Breast epithelium (tissue), 4 donors: ENCODE results near the gene ATP5F1E. TPM values are rescaled to one million over a fixed set of nuclear protein-coding genes. Genes with fewer than 3 reads are reported as not detected.

Experiments used
- DNase-seq, 2 donors: peaks; one replicate each; pipeline ENCODE4 v3.0.0-alpha.2; 2019; ENCODE audit warnings: low spot score in 2 of 2
- H3K27ac ChIP-seq, 2 donors: fragments of 200-600 bp; sonication (generic) in 1 of 2; one replicate each; pipeline ENCODE4 v1.5.1; 2016 to 2019; ENCODE audit warnings: mild to moderate bottlenecking in 1 of 2
- H3K27me3 ChIP-seq, 2 donors: fragments of 200-600 bp; sonication (generic) in 1 of 2; one replicate each; pipeline versions ENCODE4 v1.5.1 to v1.6.0; 2017 to 2019; ENCODE audit warnings: control low read depth in 1 of 2, mild to moderate bottlenecking in 1 of 2
- H3K36me3 ChIP-seq: fragments of 200-600 bp; one replicate; pipeline ENCODE4 v1.5.1; 2019
- H3K4me1 ChIP-seq, 2 donors: fragments of 200-600 bp; sonication (generic); one replicate each; pipeline ENCODE4 v1.5.1; 2016 to 2019; ENCODE audit warnings: control low read depth in 1 of 2
- H3K4me3 ChIP-seq, 3 donors: fragments of 200-600 bp; sonication (generic); 1 replicate in 2 of 3; 2 replicates in 1 of 3; pipeline ENCODE4 v1.5.1; 2016 to 2019; ENCODE audit warnings: mild to moderate bottlenecking in 3 of 3, moderate library complexity in 2 of 3
- H3K9me3 ChIP-seq, 2 donors: fragments of 200-600 bp; sonication (generic) in 1 of 2; one replicate each; pipeline ENCODE4 v1.5.1; 2016 to 2019; ENCODE audit warnings: control low read depth in 1 of 2
- POLR2A ChIP-seq: fragments of 450-650 bp; IDR thresholded peaks from one replicate; pipeline ENCODE4 v1.6.1; 2016; ENCODE audit warnings: antibody characterized with exemption, mild to moderate bottlenecking, moderate library complexity
- POLR2AphosphoS5 ChIP-seq, 3 donors: sonication (generic); formaldehyde crosslinking; IDR thresholded peaks; one replicate each; pipeline ENCODE4 v1.6.1; 2017; ENCODE audit warnings: antibody characterized with exemption in 3 of 3
- intact Hi-C: fragments of 100-400 bp; cut with DNase I; formaldehyde crosslinking; loops from one replicate; pipeline ENCODE4 v1.15.1; 2023; ENCODE audit warnings: low total_unique reads
- total RNA-seq, 3 donors: library from RNA; depleted of rRNA; stranded (reverse); fragments of >200 nt; gene quantifications; one replicate each; pipeline ENCODE4 v1.1.0, GENCODE V29; 2016
- TF ChIP-seq, protein P1 (sequence below), 3 donors: fragments of 450-650 bp; IDR thresholded peaks; one replicate each; pipeline ENCODE4 v1.5.1; 2016 to 2017; ENCODE audit warnings: antibody characterized with exemption in 3 of 3, mild to moderate bottlenecking in 3 of 3, moderate library complexity in 3 of 3

The ATP5F1E gene
- total RNA-seq, 3 donors from 2014 or later, result 25.6 to 36.4 (median 31.4) TPM

DNA sequence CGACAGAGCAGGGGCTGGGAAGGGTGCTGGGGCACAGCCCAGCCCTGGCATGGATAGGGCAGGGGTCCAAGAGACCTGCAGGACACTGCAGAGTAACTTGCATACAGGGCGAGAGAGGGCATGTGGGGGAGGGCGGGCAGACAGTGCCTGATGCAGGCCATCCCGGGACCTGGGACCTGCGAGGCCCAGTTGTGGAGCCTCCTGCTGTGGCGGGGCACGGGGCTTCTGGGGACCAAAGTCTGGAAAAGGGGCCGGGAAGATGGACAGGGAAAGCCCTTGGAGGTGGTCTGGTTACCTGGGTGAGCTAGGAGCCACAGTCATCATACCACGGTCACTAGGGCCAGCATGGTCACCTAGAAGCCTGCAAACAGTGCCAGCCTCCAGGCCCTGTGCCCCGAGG lies 13.3 kb downstream of the ATP5F1E start:
- DNase-seq, result no peak
- no peaks in the 10 kb centered on the region for H3K4me1 ChIP-seq
- intact Hi-C loops, result no loop called here
- no peaks in the 10 kb centered on the region for H3K27me3 ChIP-seq
- H3K4me3 ChIP-seq, result no peak overlapping the region
- TF ChIP-seq POLR2A (no peak), POLR2AphosphoS5 (IDR thresholded peaks at IDR 0.05) (no peak)
- TF ChIP-seq, protein P1, sequence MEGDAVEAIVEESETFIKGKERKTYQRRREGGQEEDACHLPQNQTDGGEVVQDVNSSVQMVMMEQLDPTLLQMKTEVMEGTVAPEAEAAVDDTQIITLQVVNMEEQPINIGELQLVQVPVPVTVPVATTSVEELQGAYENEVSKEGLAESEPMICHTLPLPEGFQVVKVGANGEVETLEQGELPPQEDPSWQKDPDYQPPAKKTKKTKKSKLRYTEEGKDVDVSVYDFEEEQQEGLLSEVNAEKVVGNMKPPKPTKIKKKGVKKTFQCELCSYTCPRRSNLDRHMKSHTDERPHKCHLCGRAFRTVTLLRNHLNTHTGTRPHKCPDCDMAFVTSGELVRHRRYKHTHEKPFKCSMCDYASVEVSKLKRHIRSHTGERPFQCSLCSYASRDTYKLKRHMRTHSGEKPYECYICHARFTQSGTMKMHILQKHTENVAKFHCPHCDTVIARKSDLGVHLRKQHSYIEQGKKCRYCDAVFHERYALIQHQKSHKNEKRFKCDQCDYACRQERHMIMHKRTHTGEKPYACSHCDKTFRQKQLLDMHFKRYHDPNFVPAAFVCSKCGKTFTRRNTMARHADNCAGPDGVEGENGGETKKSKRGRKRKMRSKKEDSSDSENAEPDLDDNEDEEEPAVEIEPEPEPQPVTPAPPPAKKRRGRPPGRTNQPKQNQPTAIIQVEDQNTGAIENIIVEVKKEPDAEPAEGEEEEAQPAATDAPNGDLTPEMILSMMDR (IDR thresholded peaks at IDR 0.05), result no peak
- no peaks in the 10 kb centered on the region for H3K36me3 ChIP-seq
- no peaks in the 10 kb centered on the region for H3K9me3 ChIP-seq
- H3K27ac ChIP-seq, result no peak overlapping the region

DNA sequence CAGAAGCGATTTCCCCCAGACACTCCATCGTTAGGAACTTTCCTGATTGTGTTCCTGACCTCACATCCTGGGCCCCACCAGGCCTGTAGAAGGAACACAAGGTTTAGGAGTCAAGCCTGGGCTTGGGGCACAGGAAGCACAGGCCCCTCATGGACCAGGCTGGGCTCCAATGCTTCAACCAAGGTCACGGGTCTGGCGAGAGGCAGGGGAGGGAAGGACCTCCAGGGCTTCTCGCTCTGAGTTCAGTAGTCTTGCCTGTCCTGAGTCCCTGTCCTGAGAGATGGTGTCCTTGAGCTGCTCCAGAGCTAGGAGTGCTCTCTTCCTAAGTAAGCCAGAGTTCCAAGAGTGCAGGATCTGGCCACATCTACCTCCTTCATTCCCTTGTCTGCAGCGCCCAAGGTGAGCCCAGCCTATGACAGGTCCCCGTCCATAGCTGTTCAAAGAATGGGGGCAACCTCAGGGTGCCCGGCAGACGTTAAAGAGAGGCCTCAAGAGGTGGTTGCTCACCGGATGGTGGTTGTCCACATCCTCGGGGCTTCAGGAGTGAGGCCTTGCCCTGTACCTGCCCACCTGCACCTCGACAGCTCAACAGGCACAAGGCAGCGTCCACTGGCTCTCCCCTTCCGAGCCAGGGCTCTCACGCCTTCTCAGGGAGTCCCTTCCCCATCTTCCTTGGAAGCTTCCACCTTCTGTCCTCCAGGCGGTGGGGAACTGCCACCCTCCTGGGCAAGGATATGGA lies 14.5 kb downstream of the ATP5F1E start:
- no peak for DNase-seq
- Histone ChIP-seq H3K36me3 (no peaks in the 10 kb centered on the region), H3K27ac (no peak overlapping the region), H3K27me3 (no peaks in the 10 kb centered on the region), H3K4me3 (no peak overlapping the region), H3K9me3 (no peaks in the 10 kb centered on the region), H3K4me1 (no peaks in the 10 kb centered on the region)
- TF ChIP-seq, protein P1 (IDR thresholded peaks at IDR 0.05), result no peak
- TF ChIP-seq POLR2AphosphoS5 (IDR thresholded peaks at IDR 0.05), result no peak
- TF ChIP-seq POLR2A, result no peak
- intact Hi-C loops, result no loop called here

DNA sequence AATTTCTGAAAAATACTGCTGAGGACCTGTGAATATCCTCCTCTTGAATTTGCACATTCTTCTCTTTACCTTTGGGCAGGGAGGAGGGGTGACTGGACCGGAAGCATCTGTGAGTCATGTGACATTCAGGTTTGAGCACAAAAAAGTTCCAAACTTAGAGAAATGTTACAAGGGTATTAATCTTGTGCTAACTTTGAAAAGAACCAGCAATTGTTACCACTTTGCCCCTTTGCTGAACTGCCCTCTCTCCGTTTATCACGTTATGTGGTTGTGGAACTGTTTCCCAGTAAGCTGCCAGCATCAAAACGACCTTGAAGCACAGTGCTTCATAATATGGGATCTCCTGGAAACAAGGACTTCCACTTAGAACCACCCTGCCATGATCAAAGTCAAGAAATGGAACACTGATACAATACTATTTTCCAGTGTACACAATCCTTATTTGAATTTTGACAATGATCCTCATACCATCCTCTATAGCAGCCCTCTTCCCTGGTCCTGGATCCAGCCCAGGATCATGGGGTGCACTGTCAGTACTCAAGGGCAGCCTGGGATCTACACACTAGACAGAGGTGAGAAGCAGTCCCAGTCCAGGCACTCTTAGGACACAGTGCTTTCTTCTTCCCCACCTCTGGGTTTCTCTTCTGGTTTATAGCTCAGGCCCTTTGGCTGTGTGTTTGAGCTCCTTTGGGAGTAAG lies 15.2 kb downstream of the ATP5F1E start:
- DNase-seq, result no peak
- Histone ChIP-seq H3K4me3 (no peak overlapping the region), H3K9me3 (no peaks in the 10 kb centered on the region), H3K4me1 (no peaks in the 10 kb centered on the region), H3K27me3 (no peaks in the 10 kb centered on the region), H3K36me3 (no peaks in the 10 kb centered on the region), H3K27ac (no peak overlapping the region)
- TF ChIP-seq POLR2AphosphoS5 (IDR thresholded peaks at IDR 0.05), result no peak
- no peak for TF ChIP-seq POLR2A
- TF ChIP-seq, protein P1 (IDR thresholded peaks at IDR 0.05), result no peak
- intact Hi-C loops, result no loop called here

DNA sequence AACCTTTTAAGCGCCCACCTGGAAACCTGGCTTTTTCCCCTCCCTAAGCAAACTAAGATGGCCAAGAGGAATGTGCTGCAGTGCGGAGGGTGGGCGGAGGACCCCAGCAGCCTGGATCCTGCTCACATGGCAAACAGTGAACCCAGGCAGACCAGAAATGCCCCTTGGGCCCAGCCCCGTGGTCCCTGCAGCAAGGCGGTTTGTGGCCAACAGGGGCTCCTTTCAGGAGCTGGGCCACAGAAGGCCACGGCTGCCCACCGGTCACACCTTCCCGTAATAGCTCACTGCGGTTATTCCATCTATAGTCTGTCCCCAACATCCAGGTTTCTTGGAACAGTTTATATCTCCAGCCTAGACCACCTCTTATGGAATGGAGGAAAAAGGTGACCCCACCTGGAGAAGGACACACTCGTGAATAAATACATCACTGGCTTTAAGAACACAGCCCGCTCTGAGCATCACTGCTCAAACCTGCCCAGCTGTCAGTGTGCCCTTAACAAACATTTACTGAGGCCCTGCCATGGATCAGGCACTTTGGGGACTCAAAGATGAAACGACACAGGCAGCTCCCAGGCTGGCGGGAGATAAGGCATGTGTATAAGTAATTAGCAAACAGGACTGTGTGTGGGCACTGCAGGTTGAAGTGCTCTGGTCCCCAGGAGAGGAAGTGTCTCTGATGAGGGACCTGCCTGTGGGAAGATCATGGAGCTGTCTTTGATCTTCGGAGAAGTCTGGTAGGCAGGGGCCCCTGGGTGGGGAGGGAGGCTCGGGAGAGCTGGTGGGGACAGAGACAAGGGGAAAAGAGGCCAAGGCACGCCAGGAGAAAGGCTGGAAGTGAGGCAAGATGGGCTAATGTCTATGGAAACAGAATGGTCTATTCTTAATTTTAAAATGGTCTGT lies 16.1 kb downstream of the ATP5F1E start:
- no peaks in the 10 kb centered on the region for H3K27me3 ChIP-seq
- DNase-seq, result no peak

More for the DNA sequence above, 16.1 kb downstream of the ATP5F1E start:
- intact Hi-C loops, result no loop called here
- Histone ChIP-seq H3K9me3 (no peaks in the 10 kb centered on the region), H3K36me3 (no peaks in the 10 kb centered on the region), H3K27ac (no peak overlapping the region), H3K4me1 (no peaks in the 10 kb centered on the region), H3K4me3 (no peak overlapping the region)
- TF ChIP-seq POLR2AphosphoS5 (IDR thresholded peaks at IDR 0.05) (no peak), POLR2A (no peak)
- TF ChIP-seq, protein P1 (IDR thresholded peaks at IDR 0.05), result no peak
